GM18507 (cell line): Measurements from ENCODE around the gene FLNA.
"Not testable (repeated sequence)": the region's sequence is repeated elsewhere in the genome, so short reads cannot be mapped to it uniquely, and the experiment has no call there.

Experiments
- DNase-seq: peaks from one replicate; pipeline ENCODE4 v3.0.0; 2011; ENCODE audit warnings: low read depth; ENCODE audit not compliant: insufficient read length; ENCODE audit errors: extremely low spot score
- FAIRE-seq: peaks from 2 replicates; lab custom pipeline; 2011; peaks lifted over from hg19 to GRCh38; lab: Jason Lieb, UNC

Gene FLNA

GRCh38 chrX:154349359-154349935, 25.0 kb downstream of the FLNA start:
- no peak for FAIRE-seq
- no peak for DNase-seq

- no peak for FAIRE-seq
- no peak for DNase-seq
These were observed 25.6 kb downstream of the FLNA start for GRCh38 chrX:154348646-154349358.

- FAIRE-seq (no peak), DNase-seq (no peak)
These were observed 26.3 kb downstream of the FLNA start for GRCh38 chrX:154348114-154348531.

GRCh38 chrX:154343620-154344019, 30.8 kb downstream of the FLNA start:
- FAIRE-seq, DNase-seq: not testable (repeated sequence)

GRCh38 chrX:154343063-154343462, 31.4 kb downstream of the FLNA start:
- FAIRE-seq, result peak; percentile 100
- not testable (repeated sequence) for DNase-seq

- FAIRE-seq, result peak; percentile 100
- not testable (repeated sequence) for DNase-seq
These were observed 32.8 kb downstream of the FLNA start for GRCh38 chrX:154341399-154342298.

- DNase-seq (no peak), FAIRE-seq (no peak)
These were observed 39.9 kb downstream of the FLNA start for GRCh38 chrX:154334496-154334895.

GRCh38 chrX:154333837-154334271, 40.6 kb downstream of the FLNA start:
- DNase-seq, result no peak
- peak; percentile 85 for FAIRE-seq

GRCh38 chrX:154333116-154333515, 41.3 kb downstream of the FLNA start:
- DNase-seq (no peak), FAIRE-seq (no peak)

- FAIRE-seq (no peak), DNase-seq (no peak)
These were observed 41.9 kb downstream of the FLNA start for GRCh38 chrX:154332561-154332960.

GRCh38 chrX:154329294-154329693, 45.1 kb downstream of the FLNA start:
- no peak for DNase-seq
- no peak for FAIRE-seq

- FAIRE-seq (no peak), DNase-seq (no peak)
These were observed 45.8 kb downstream of the FLNA start for GRCh38 chrX:154328646-154329045.

GRCh38 chrX:154327038-154327820, 47.2 kb downstream of the FLNA start:
- DNase-seq (no peak), FAIRE-seq (peak; percentile 21)

- DNase-seq (no peak), FAIRE-seq (no peak)
These were observed 48.9 kb downstream of the FLNA start for GRCh38 chrX:154325541-154325940.

- DNase-seq, result no peak
- FAIRE-seq, result no peak
These were observed 50.9 kb downstream of the FLNA start for GRCh38 chrX:154323537-154323936.

GRCh38 chrX:154322890-154323289, 51.5 kb downstream of the FLNA start:
- DNase-seq, result no peak
- peak; percentile 69 for FAIRE-seq

- no peak for DNase-seq
These were observed 52.8 kb downstream of the FLNA start for GRCh38 chrX:154321594-154321993.

GRCh38 chrX:154321152-154321551, 53.3 kb downstream of the FLNA start:
- peak; percentile 26 for FAIRE-seq
- DNase-seq, result no peak

More at GRCh38 chrX:154321594-154321993, 52.8 kb downstream of the FLNA start:
- peak; percentile 86 for FAIRE-seq

- FAIRE-seq, result no peak
- DNase-seq, result no peak
These were observed 54.0 kb downstream of the FLNA start for GRCh38 chrX:154320406-154320805.
